CD14-positive monocyte (primary cell): ENCODE data around the gene SIDT2. TPM values are rescaled to one million over a fixed set of nuclear protein-coding genes. Genes with fewer than 3 reads are reported as not detected.

ENCODE experiments used
- DNase-seq, 3 donors: peaks; one replicate each; pipeline ENCODE4 v3.0.0-alpha.2; 2011 to 2022
- H2AFZ ChIP-seq: 2 replicates; pipeline ENCODE4 v1.6.0; 2012; ENCODE audit warnings: mild to moderate bottlenecking, low read depth, low read length, inconsistent platforms; ENCODE audit not compliant: insufficient read depth, poor library complexity, severe bottlenecking
- H3K27ac ChIP-seq, 2 donors: 1 replicate in 1 of 2; 2 replicates in 1 of 2; pipeline ENCODE4 v1.5.1; 2012 to 2013; ENCODE audit warnings: low read length in 2 of 2, control low read depth in 1 of 2, inconsistent platforms in 1 of 2, low read depth in 1 of 2, mild to moderate bottlenecking in 1 of 2
- H3K27me3 ChIP-seq, 2 donors: one replicate each; pipeline versions ENCODE4 v1.6.0 to v1.6.1; 2011 to 2013; ENCODE audit warnings: low read length in 2 of 2; ENCODE audit not compliant: control insufficient read depth in 2 of 2, insufficient read depth in 2 of 2
- H3K36me3 ChIP-seq, 2 donors: replicated peaks in 1 of 2; 1 replicate in 1 of 2; 2 replicates in 1 of 2; pipeline versions ENCODE4 v1.5.1 to v1.6.1; 2012 to 2013; ENCODE audit warnings: low read length in 2 of 2, control low read depth in 1 of 2, inconsistent platforms in 1 of 2, mild to moderate bottlenecking in 1 of 2; ENCODE audit not compliant: insufficient read depth in 2 of 2, control insufficient read depth in 1 of 2
- H3K4me1 ChIP-seq, 2 donors: 1 replicate in 1 of 2; 2 replicates in 1 of 2; pipeline versions ENCODE4 v1.5.1 to v1.6.1; 2012 to 2013; ENCODE audit warnings: low read length in 2 of 2, control low read depth in 1 of 2, inconsistent platforms in 1 of 2, mild to moderate bottlenecking in 1 of 2, moderate library complexity in 1 of 2; ENCODE audit not compliant: insufficient read depth in 2 of 2, control insufficient read depth in 1 of 2
- H3K4me2 ChIP-seq: replicated peaks from 2 replicates; pipeline ENCODE3; 2012; ENCODE audit warnings: low read length, moderate library complexity, mild to moderate bottlenecking; ENCODE audit not compliant: poor library complexity, severe bottlenecking; ENCODE audit errors: extremely low read depth
- H3K4me3 ChIP-seq, 3 experiments: fragments of 200-600 bp in 1 of 3; sonication (generic) in 1 of 3; replicated peaks in 1 of 3; 1 replicate in 2 of 3; 2 replicates in 1 of 3; pipeline ENCODE4 v1.5.1; 2011 to 2013; ENCODE audit warnings: low read length in 3 of 3, mild to moderate bottlenecking in 3 of 3, control low read depth in 2 of 3, low read depth in 2 of 3, inconsistent platforms in 1 of 3, moderate library complexity in 1 of 3
- H3K79me2 ChIP-seq: 2 replicates; pipeline ENCODE4 v1.6.0; 2012; ENCODE audit warnings: mild to moderate bottlenecking, control low read depth, inconsistent platforms, low read length, moderate library complexity; ENCODE audit not compliant: insufficient read depth
- H3K9ac ChIP-seq: 2 replicates; pipeline ENCODE4 v1.6.0; 2017; ENCODE audit warnings: low read length, mild to moderate bottlenecking; ENCODE audit not compliant: insufficient read depth, poor library complexity, severe bottlenecking
- H3K9me3 ChIP-seq, 2 donors: replicated peaks in 1 of 2; 1 replicate in 1 of 2; 2 replicates in 1 of 2; pipeline versions ENCODE4 v1.5.1 to v1.6.1; 2012 to 2013; ENCODE audit warnings: low read length in 2 of 2, control low read depth in 1 of 2; ENCODE audit not compliant: control insufficient read depth in 1 of 2, insufficient read depth in 1 of 2
- H4K20me1 ChIP-seq: 2 replicates; pipeline ENCODE4 v1.6.0; 2012; ENCODE audit warnings: mild to moderate bottlenecking, low read length, control low read depth, moderate library complexity; ENCODE audit not compliant: insufficient read depth
- H3K27ac Mint-ChIP-seq, 7 donors: one replicate each; pipeline ENCODE4 v1.8.0; 2020; ENCODE audit warnings: mild to moderate bottlenecking in 7 of 7, mixed read lengths in 7 of 7, moderate library complexity in 6 of 7, inconsistent platforms in 2 of 7
- H3K27me3 Mint-ChIP-seq, 3 donors: one replicate each; pipeline ENCODE4 v1.8.0; 2021 to 2022; ENCODE audit warnings: low read depth in 3 of 3, mild to moderate bottlenecking in 3 of 3, mixed read lengths in 3 of 3, moderate library complexity in 3 of 3, inconsistent platforms in 1 of 3
- H3K36me3 Mint-ChIP-seq, 2 donors: one replicate each; pipeline ENCODE4 v1.8.0; 2020; ENCODE audit warnings: mixed read lengths in 2 of 2, inconsistent platforms in 1 of 2, mild to moderate bottlenecking in 1 of 2
- H3K4me1 Mint-ChIP-seq: one replicate; pipeline ENCODE4 v1.8.0; 2020; ENCODE audit warnings: mild to moderate bottlenecking, mixed read lengths
- H3K4me3 Mint-ChIP-seq, 2 donors: one replicate each; pipeline ENCODE4 v1.8.0; 2020; ENCODE audit warnings: mild to moderate bottlenecking in 2 of 2, mixed read lengths in 2 of 2, moderate library complexity in 1 of 2
- H3K9me3 Mint-ChIP-seq, 7 donors: one replicate each; pipeline ENCODE4 v1.8.0; 2020 to 2022; ENCODE audit warnings: mixed read lengths in 7 of 7, mild to moderate bottlenecking in 6 of 7, moderate library complexity in 6 of 7, inconsistent platforms in 2 of 7
- WGBS: methylation state at CpG from one replicate; pipeline ENCODE4 v1.1.5; 2013; ENCODE audit warnings: missing lambda C conversion rate; ENCODE audit not compliant: insufficient coverage; 5-methylcytosine and 5-hydroxymethylcytosine counted together
- intact Hi-C, 2 donors: fragments of 100-400 bp; cut with micrococcal nuclease; formaldehyde crosslinking; loops; one replicate each; pipeline versions ENCODE4 v1.15.0 to v1.15.1; 2023
- polyA plus RNA-seq, 3 donors: library from polyadenylated mRNA; depleted of rRNA in 1 of 3; unstranded in 2 of 3; stranded (reverse) in 1 of 3; fragments of 300-500 nt in 2 of 3; fragments of >200 nt in 1 of 3; fragmentation: Illumina TruSeq in 2 of 3; gene quantifications; 1 replicate in 2 of 3; 2 replicates in 1 of 3; pipeline ENCODE4 v1.2.3, GENCODE V29; 2012 to 2021
- TF ChIP-seq, protein P1 (sequence below): fragments of 200-600 bp; IDR thresholded peaks from one replicate; pipeline ENCODE4 v1.8.0; 2022; ENCODE audit warnings: antibody characterized with exemption, mild to moderate bottlenecking

SIDT2 gene
- polyA plus RNA-seq, 3 donors: 21.8 to 177 (median 41.8) TPM

DNA sequence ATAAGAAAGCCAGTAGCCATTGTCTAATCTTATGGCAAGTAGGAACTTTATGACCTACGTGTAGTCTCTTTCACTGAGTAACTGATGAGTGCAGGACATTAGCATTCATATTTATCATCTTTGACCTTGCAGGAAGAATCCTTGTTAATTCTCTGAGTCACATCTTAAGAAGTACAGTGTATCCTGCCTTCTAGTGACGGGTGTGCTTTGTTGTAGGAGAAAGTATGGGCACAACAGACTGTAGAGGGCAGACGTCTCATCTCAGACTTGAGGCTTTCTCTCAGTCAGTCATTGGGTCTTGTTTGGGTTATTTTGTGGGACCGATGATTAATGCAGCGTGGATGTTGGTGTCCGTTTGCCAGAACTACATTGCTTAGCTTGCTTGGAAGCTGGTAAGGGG, 60.8 kb downstream of the SIDT2 start:
- H3K9me3 Mint-ChIP-seq: no peaks in the 10 kb centered on the region
- peaks cover under 1% of the 10 kb centered on the region for H3K4me1 Mint-ChIP-seq
- Histone ChIP-seq H3K9ac (no peak overlapping the region), H4K20me1 (no peaks in the 10 kb centered on the region), H2AFZ (no peak overlapping the region), H3K4me3 (no peak overlapping the region), H3K4me1 (no peaks in the 10 kb centered on the region), H3K4me2 (no peak overlapping the region), H3K27me3 (no peaks in the 10 kb centered on the region), H3K9me3 (no peaks in the 10 kb centered on the region), H3K79me2 (peaks cover 8% of the 10 kb centered on the region), H3K27ac (no peak overlapping the region), H3K36me3 (peaks cover 23 to 58% of the 10 kb centered on the region in 2 donors)
- intact Hi-C loops: no loop called here
- TF ChIP-seq, protein P1, sequence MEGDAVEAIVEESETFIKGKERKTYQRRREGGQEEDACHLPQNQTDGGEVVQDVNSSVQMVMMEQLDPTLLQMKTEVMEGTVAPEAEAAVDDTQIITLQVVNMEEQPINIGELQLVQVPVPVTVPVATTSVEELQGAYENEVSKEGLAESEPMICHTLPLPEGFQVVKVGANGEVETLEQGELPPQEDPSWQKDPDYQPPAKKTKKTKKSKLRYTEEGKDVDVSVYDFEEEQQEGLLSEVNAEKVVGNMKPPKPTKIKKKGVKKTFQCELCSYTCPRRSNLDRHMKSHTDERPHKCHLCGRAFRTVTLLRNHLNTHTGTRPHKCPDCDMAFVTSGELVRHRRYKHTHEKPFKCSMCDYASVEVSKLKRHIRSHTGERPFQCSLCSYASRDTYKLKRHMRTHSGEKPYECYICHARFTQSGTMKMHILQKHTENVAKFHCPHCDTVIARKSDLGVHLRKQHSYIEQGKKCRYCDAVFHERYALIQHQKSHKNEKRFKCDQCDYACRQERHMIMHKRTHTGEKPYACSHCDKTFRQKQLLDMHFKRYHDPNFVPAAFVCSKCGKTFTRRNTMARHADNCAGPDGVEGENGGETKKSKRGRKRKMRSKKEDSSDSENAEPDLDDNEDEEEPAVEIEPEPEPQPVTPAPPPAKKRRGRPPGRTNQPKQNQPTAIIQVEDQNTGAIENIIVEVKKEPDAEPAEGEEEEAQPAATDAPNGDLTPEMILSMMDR: no peak
- H3K4me3 Mint-ChIP-seq: no peak overlapping the region
- H3K27me3 Mint-ChIP-seq: peaks cover 0 to 2% (median 0%) of the 10 kb centered on the region in 3 donors
- H3K36me3 Mint-ChIP-seq: peaks cover 38 to 62% of the 10 kb centered on the region in 2 donors
- H3K27ac Mint-ChIP-seq: no peak overlapping the region
- no peak for DNase-seq
- 100% methylated on average over 1 of the region's 6 CpGs for WGBS

Other genes starting within 250 kb of the SIDT2 start
- 100 to 1,000 TPM in 1 of 3 donors, 10 to 100 TPM in 2; 18.3 to 142 (median 20.0) TPM for gene SIK3, start 80.3 kb upstream of the SIDT2 start, polyA plus RNA-seq
- 10 to 100 TPM; 16.9 to 25.1 (median 23.7) TPM for gene PAFAH1B2, start 34.5 kb upstream of the SIDT2 start, polyA plus RNA-seq
- 100 to 1,000 TPM in 1 of 3 donors, 1 to 10 TPM in 2; 3.6 to 113 (median 4.0) TPM for gene TAGLN, start 20.6 kb downstream of the SIDT2 start, polyA plus RNA-seq
- 10 to 100 TPM in 1 of 3 donors, 1 to 10 TPM in 2; 6.1 to 93.8 (median 9.5) TPM for gene PCSK7, start 53.3 kb downstream of the SIDT2 start, polyA plus RNA-seq
- gene RNF214, start 53.9 kb downstream of the SIDT2 start, polyA plus RNA-seq: 10 to 100 TPM in 1 of 3 donors, 1 to 10 TPM in 2; 6.4 to 13.8 (median 7.8) TPM
- 1 to 10 TPM in 1 of 3 donors, not detected in 2; 2.7 TPM for gene BACE1-AS, start 112.6 kb downstream of the SIDT2 start, polyA plus RNA-seq
- 1 to 10 TPM; 1.6 to 9.1 (median 3.1) TPM for gene BACE1, start 137.5 kb downstream of the SIDT2 start, polyA plus RNA-seq
- 10 to 100 TPM in 1 of 3 donors, 1 to 10 TPM in 2; 4.3 to 32.1 (median 8.0) TPM for gene CEP164, start 149.1 kb downstream of the SIDT2 start, polyA plus RNA-seq